ENCODE data around the gene KIAA1191.
"Not testable (repeated sequence)": the region's sequence is repeated elsewhere in the genome, so short reads cannot be mapped to it uniquely, and the experiment has no call there.

KIAA1191 gene

DNA sequence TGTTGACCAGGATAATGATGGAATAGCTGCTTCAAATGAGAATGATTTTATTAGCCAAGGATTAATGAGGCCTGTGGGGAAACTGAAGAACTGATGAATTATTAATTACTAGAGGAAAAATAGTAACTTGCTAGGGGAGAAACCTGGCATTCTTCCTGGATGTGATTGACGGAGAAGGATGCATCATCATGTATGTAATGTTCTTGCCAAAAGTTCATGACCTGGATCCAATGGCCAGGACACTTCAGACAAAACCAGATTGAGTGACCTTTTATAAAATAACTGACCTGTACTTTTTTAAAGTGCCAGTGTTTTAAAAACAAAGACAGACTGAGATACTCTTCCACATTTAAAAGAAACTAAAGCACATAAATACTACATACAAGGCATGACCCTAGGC, 23.7 kb downstream of the KIAA1191 start:
- H3K36me3 Mint-ChIP-seq = peaks cover 36 to 45% of the 10 kb centered on the region in 2 donors

DNA sequence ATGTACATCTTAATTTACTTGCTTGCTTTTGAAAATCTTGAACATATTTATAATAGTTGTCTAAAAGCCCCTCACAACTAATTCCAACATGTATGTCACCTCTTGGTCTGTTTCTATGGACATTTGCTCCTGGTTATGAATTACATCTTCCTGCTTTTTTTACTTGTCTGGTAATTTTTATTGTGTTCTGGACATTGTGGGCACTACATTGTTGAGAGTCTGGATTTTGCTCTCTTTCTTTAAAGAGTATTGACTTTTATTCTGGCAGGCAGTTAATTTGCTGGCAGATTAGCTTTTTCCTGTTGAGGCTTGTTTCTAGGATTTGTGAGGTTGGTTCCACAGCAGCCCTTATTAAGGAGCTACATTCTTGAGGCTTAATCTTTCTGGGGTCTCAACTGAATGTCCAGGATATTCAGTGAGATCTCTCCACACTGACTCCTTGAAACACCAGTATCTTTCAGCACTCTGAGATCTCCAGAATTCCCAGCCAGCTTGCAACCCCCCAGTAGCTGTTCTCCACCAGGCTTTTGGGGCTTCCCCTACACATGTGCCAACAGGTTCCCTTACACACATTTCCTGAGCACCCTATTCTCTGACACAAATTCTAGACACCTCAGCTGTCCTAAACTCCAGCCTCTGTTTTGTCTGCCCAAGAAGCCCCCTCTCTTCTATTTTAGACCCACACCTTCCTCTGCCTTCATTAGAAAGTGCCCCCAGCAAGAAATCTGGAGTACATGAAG, 27.4 kb downstream of the KIAA1191 start:
- ATAC-seq (replicated peaks) (no peak), DNase-seq (no peak)
- no peak overlapping the region for H3K4me3 Mint-ChIP-seq
- H3K4me1 Mint-ChIP-seq = no peaks in the 10 kb centered on the region
- peaks cover 8 to 12% of the 10 kb centered on the region in 2 donors for H3K9me3 Mint-ChIP-seq
- H3K36me3 Mint-ChIP-seq = peaks cover 32 to 34% of the 10 kb centered on the region in 2 donors
- no peak overlapping the region for H3K27ac Mint-ChIP-seq
- no peaks in the 10 kb centered on the region for H3K27me3 Mint-ChIP-seq

More for the DNA sequence above, 23.7 kb downstream of the KIAA1191 start:
- ATAC-seq (replicated peaks) = no peak
- H3K9me3 Mint-ChIP-seq = peaks cover 8 to 12% of the 10 kb centered on the region in 2 donors
- no peaks in the 10 kb centered on the region for H3K4me1 Mint-ChIP-seq
- DNase-seq = no peak
- H3K27ac Mint-ChIP-seq = no peak overlapping the region
- H3K4me3 Mint-ChIP-seq = no peak overlapping the region
- no peaks in the 10 kb centered on the region for H3K27me3 Mint-ChIP-seq

DNA sequence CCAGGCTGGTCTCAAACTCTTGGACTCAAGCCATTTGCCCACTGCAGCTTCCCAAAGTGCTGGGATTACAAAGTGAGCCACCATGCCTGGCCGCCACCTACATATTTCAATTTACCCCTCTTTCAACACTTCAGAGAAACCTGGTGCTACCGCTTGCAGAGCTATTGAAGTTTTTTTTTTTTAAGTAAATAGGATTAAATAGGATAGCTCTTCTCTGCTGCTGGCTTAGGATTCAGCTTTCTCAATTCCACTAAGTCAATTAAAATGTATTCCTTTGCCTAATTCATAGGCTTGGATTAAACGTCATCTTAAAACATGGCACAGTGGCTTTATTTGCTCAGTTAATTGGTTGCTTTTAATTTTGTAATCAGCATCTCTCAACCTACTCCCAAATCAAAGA, 41.0 kb downstream of the KIAA1191 start:
- Mint-ChIP-seq H3K9me3 (no peaks in the 10 kb centered on the region), H3K27me3 (no peaks in the 10 kb centered on the region), H3K27ac (no peak overlapping the region), H3K4me3 (no peak overlapping the region), H3K36me3 (peaks cover 9 to 12% of the 10 kb centered on the region in 2 donors), H3K4me1 (no peaks in the 10 kb centered on the region)
- DNase-seq (no peak), ATAC-seq (replicated peaks) (no peak)

DNA sequence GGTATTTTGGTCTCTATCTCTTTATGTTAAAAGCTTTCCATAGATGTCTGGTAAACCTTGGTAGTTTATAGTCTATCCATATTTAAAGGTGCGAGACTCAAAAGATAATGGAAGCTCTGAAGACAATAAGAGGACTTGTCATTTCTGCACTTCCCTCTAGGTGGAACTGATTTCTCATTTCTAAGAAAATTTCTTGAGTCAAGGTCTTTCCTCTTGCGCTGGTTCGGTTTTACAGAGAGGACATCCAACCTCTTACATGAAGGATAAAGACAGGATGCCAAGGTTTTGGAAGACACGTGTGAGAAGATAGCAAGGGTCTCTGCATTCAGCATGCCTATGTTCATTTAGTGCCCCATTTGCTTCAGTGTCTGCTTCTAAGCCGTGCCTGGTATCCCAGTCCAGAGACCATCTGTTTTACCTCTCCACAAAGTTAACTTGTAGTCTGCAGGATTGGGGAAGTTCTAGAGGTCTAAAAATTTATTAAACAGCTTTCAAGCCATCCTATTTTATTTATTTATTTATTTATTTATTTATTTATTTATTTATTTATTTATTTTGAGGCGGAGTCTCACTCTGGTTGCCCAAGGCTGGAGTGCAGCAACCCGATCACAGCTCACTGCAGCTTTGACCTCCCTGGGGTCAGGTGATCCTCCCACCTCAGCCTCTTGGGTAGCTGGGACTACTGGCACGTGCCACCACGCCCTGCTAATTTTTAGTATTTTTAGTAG, 41.6 kb downstream of the KIAA1191 start:
- no peaks in the 10 kb centered on the region for H3K27me3 Mint-ChIP-seq
- ATAC-seq (replicated peaks) = no peak
- H3K9me3 Mint-ChIP-seq = no peaks in the 10 kb centered on the region
- peaks cover 9 to 16% of the 10 kb centered on the region in 2 donors for H3K36me3 Mint-ChIP-seq
- no peak overlapping the region for H3K27ac Mint-ChIP-seq
- H3K4me3 Mint-ChIP-seq = no peak overlapping the region
- H3K4me1 Mint-ChIP-seq = no peaks in the 10 kb centered on the region
- DNase-seq = no peak

DNA sequence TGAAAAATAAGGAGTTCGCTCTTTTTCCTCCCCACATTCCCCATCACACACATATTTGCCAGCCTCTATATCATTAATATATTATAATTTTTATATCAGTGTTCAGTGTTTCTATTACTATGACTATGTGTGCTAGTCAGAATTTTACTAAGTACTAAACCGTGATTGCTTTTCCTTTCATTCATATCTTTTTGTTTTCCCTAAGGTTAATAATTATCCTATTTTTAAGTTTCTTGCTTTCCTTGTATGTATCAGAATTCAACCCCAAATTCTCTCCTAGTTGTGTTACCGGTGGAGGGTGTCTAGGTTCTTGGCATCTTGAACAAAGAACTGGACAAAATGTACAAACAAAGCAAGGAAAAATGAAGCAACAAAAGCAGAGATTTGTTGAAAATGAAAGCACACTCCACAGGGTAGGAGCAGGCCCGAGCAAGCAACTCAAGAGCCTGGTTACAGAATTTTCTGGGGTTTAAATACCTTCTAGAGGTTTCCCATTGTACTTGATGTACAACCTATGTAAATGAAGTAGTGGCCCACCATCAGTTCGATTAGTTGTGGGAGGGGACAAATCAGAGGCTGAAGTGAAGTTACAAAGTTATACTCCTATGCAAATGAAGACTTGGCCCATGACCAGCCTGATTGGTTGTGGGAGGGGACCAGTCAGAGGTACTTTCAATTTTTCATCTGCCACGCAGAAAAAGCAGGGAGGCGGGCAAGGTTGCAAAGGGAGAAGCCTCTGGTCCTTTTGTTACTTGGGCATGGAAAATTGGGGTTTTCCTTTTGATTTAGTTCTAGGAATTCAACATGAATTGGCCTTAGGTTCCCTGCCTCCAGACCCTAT, 43.8 kb downstream of the KIAA1191 start:
- Mint-ChIP-seq H3K4me1 (no peaks in the 10 kb centered on the region), H3K36me3 (peaks cover 7 to 17% of the 10 kb centered on the region in 2 donors), H3K27me3 (no peaks in the 10 kb centered on the region), H3K9me3 (no peaks in the 10 kb centered on the region), H3K4me3 (no peak overlapping the region), H3K27ac (no peak overlapping the region)
- DNase-seq (no peak), ATAC-seq (replicated peaks) (no peak)

DNA sequence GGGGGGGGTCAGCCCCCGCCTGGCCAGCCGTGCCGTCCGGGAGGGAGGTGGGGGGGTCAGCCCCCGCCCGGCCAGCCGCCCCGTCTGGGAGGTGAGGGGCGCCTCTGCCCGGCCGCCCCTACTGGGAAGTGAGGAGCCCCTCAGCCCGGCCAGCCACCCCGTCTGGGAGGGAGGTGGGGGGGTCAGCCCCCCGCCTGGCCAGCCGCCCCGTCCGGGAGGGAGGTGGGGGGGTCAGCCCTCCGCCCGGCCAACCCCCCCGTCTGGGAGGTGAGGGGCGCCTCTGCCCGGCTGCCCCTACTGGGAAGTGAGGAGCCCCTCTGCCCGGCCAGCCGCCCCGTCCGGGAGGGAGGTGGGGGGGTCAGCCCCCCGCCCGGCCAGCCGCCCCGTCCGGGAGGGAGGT, 56.2 kb downstream of the KIAA1191 start:
- H3K27me3 Mint-ChIP-seq; ATAC-seq (replicated peaks); H3K9me3 Mint-ChIP-seq; H3K4me3 Mint-ChIP-seq; H3K27ac Mint-ChIP-seq; DNase-seq; H3K4me1 Mint-ChIP-seq: not testable (repeated sequence)
- peaks cover 27 to 40% of the 10 kb centered on the region in 2 donors for H3K36me3 Mint-ChIP-seq

Measured in stimulated activated naive B cell treated with anti-CD40 and anti-IgM and Interleukin-4, amounts not matched to agents 10 μg/mL and 1 μg/mL and 100 μg/mL, for 72 hours (primary cell).